GM21526 (cell line): Measurements from ENCODE around the gene KRTAP8-1.

Source experiments
- ATAC-seq: cut with Tn5 transposase; IDR thresholded peaks from one replicate; pipeline ENCODE4 v1.9.1; 2021; ENCODE audit warnings: moderate library complexity; ENCODE audit not compliant: unreplicated experiment, low FRiP score

The KRTAP8-1 gene

GRCh38 chr21:30813174-30813573, at the start of gene KRTAP8-1:
Gene KRTAP8-1, minus strand, starts transcription at chr21:30813274. Its CDS starts 54 bp downstream, at chr21:30813220.
- no peak for ATAC-seq

- ATAC-seq: no peak
Observed at GRCh38 chr21:30847627-30848500, 34.8 kb upstream of the KRTAP8-1 start.

- no peak for ATAC-seq
Observed at GRCh38 chr21:30842990-30843389, 29.9 kb upstream of the KRTAP8-1 start.

GRCh38 chr21:30839304-30839703, 26.2 kb upstream of the KRTAP8-1 start:
- no peak for ATAC-seq

- no peak for ATAC-seq
Observed at GRCh38 chr21:30838536-30838935, 25.5 kb upstream of the KRTAP8-1 start.

- no peak for ATAC-seq
Observed at GRCh38 chr21:30831194-30831765, 18.2 kb upstream of the KRTAP8-1 start.

- no peak for ATAC-seq
Observed at GRCh38 chr21:30829659-30830058, 16.6 kb upstream of the KRTAP8-1 start, which contains the start of gene KRTAP7-1. Gene KRTAP7-1, minus strand, starts transcription at chr21:30829759. Its CDS starts 61 bp downstream, at chr21:30829698.

- ATAC-seq: no peak
Observed at GRCh38 chr21:30818837-30819610, 6.0 kb upstream of the KRTAP8-1 start.

GRCh38 chr21:30800605-30801004, 12.5 kb downstream of the KRTAP8-1 start:
- ATAC-seq: no peak

GRCh38 chr21:30793581-30794314, 19.3 kb downstream of the KRTAP8-1 start:
- ATAC-seq: no peak

GRCh38 chr21:30779249-30779648, 33.8 kb downstream of the KRTAP8-1 start:
- ATAC-seq: no peak

GRCh38 chr21:30769724-30770431, 43.2 kb downstream of the KRTAP8-1 start:
- no peak for ATAC-seq
